Fibroblast of skin of abdomen (primary cell): ENCODE data around the gene TRAPPC6A.

Experiments used
- DNase-seq: peaks from one replicate; pipeline ENCODE4 v3.0.0-alpha.2; 2013

Gene TRAPPC6A

DNA sequence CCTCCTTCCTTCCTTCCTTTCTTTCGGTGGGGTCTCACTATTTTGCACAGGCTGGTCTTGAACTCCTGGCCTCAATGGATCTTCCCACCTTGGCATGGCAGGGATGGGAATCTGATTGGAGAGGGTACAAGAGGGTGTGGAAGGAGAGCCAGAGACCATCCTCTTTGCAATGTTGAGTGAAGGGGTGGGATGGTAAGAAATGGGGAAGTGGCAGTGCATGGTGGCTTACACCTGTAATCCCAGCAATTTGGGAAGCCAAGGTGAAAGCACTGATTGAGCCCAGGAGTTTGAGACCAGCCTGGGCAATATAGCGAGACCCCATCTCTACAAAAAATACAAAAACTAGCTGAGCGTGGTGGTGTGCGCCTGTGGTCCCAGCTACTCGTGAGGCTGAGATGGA, 6.1 kb upstream of the TRAPPC6A start:
- no peak for DNase-seq

DNA sequence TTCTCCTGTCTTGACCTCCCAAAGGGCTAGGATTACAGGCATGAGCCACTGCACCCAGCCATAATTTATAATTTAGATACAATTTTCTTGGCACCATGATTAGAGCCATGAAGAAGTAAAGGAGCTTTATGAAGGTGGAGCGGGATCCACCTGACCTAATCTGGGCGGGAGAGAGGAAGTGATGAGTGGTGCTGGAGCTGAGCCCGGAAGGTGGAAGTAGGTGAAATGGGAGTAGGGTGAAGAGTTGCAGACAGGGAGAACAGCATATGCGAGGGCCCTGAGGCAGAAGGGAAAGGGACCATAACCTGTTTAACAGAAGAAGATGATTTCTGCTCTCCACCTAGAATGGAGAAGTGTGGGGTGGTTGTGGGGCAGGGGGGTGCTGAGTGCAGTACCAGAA, 4.7 kb upstream of the TRAPPC6A start:
- no peak for DNase-seq

DNA sequence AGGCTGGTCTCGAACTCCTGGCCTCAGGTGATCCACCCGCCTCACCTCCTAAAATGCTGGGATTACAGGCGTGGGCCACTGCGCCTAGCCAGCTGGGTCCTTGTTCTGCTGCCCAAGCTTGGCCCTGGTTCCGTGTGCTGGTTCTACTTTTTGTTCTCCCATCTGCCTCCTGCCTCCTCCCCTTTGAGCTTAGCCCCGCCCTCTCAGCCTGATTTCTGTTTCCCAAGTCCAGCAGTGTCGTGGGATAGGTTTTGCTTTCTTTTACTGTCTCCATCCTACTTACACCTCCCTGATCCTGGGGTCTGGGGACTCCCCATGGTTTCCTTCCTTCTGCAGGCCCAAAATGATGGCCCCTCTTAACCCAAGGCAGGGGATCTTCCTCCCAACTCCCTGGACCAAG, 2.9 kb upstream of the TRAPPC6A start:
- DNase-seq = no peak

DNA sequence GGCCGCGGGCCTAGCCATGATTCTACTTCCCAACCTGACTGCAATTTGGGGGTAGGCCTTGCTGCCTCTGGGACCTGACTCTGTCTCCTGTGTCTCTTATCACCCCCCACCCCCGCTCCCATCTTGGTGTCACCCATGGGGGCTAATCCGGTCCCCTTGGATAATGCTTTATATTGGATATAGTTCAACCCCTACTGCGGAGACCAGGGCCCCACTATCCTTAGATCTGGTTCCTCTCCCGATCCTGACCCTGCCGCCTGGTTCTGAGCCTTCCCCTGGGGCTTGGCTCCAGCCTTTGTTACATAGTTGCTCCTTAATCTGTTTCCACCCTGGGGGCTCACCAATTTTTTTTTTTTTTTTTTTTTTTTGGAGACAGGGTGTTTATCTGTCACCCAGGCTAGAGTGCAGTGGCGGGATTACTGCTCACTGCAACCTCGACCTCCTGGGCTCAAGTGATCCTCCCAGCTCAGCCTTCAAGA, 1.9 kb upstream of the TRAPPC6A start:
- DNase-seq = no peak

DNA sequence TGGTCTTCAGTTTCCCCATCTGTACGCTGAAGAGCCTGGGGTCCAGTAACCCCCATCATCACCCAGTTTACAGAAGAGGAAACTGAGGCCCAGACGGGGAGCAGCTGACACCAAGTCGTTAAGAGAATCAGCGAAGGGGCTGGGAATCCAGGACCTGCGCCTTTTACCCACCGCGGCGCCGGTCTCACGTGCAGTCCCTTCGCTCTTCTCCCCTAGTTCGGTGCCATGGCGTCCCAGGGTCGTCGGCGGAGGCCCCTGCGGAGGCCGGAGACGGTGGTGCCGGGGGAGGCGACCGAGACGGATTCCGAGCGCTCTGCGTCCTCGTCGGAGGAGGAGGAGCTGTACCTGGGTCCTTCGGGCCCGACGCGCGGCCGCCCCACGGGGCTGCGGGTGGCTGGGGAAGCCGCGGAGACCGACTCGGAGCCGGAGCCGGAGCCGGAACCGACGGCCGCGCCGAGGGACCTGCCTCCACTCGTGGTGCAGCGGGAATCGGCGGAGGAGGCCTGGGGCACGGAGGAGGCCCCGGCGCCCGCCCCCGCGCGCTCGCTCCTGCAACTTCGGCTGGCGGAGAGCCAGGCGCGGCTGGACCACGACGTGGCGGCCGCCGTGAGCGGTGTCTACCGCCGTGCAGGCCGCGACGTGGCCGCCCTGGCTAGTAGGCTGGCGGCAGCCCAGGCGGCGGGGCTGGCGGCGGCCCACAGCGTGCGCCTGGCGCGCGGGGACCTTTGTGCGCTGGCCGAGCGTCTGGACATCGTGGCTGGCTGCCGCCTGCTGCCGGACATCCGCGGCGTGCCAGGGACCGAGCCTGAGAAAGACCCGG, 1.2 kb upstream of the TRAPPC6A start:
- peak; percentile 27 for DNase-seq

DNA sequence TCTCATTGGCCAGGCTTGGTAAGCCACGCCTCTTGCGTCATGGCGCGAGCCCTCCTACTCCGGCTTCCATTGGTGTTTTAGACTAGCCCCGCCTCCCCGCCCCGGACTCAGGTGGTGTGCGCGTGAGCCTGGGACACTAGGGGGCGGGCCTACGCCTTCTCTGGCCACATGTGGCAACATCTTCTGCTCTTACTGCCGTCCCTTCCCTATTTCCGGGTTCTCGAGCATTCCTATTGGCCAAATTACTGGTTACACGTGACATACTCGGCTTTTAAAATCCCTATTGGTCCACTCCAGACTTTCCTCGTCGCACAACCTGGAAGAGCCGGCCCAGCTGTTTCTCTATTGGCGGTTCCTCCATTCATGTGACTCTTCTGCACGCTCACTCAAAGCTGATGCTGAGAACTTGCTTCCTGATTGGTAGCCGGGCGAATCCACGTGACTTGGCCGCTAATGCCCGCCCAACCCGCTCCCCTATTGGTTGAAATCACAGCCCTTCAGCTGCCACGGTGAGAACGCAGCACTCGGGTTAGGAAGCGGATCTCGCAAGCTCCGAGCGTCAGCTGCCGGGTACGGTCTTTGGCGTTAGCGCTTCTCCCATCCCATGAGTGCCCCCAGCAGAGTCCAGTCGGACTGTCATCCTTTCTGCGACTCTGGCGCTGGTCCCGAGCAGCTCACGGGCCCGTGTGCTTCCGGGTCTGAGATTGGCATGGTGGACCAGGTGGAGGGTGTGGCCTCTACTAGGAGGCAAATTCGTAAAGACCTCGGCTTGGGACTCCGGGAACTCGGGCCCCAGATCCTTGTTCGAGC, 430 bp upstream of the TRAPPC6A start, which contains the start of gene BLOC1S3:
TSS of gene BLOC1S3 (plus strand) at position 523 of the 810 bp plus-strand sequence. CDS start 513 bp downstream, outside the sequence.
- peak; percentile 100 for DNase-seq

DNA sequence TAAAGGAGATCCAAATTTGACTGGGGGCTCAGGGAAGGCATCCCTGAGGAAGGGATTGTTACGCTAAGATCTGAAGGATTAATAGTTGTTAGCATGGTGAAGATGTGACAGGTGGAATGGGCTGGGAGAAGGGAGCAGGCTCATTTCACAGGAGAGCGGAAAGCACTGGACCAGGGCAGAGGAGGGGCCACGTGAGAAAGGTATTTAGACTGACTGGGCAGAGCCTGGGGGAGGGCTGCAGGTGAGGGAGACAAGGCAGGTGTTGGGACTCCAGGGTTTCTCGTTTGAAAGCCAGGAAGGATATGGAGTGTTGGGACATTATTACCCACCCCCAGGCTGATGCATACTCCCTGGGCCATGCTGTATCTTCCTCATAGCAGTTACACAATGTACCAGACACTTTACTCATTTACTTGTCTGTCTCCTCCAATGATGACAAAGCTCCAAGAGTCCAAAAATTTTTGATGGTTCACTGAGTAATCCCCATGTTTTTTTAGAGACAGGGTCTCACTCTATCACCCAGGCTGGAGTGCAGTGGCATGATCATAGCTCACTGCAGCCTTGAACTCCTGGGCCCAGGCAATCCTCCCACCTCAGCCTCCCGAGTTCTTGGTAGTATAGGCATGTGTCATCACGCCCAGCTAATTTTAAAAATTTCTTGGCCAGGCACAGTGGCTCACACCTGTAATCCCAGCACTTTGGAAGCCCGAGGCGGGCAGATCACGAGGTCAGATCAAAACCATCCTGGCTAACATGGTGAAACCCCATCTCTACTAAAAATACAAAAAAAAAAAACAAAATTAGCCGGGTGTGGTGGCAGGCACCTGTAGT, 2.3 kb downstream of the TRAPPC6A start:
- DNase-seq = no peak

DNA sequence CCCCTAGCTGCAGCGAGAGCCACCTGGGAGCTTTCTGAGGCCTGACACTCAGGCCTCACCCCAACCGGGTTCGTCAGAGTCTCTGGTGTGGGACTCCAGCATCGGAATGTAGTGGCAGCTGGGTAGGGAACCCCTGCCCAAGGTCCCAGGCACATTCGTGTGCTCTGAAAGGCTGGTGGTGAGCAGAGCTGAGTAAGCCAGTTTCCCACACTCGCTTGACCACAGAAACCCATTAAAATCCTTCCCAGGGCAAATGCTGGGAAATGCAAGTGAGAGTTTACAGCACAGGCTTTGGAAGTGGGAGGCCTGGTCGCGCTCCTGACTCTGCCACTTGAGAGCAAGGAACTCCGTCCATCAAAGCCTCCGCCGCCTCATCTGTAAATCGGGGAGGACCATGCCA, 4.2 kb downstream of the TRAPPC6A start:
- DNase-seq = peak; percentile 34

DNA sequence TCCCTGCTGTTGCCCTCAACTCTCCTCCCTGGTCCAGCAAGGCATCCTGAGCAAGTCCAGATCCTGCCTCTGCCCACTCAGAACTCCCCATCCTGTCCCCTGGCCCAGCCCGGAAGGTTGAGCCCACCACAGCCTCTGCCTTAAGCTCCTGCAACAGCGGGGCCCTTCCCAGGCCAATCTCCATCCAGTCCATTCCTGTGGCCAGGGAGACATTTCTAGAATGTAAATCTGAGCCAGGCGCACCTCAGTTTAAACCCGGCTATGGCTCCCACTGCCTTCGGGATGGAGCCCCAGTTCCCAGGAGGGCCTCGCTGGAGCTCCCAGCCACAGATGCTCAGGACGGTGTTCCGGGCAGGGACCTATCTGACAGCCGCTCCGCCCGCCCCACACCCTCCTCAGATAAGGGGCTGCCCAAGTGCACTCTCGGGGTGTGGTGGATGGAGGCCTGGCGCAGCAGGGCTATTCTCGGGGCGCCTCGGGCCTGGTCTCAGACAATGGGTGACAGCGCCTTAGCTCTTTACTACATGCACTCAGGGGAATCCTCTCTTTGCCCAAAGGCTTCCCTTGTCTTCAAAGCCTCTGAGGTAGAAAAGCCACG, 5.3 kb downstream of the TRAPPC6A start:
- no peak for DNase-seq

DNA sequence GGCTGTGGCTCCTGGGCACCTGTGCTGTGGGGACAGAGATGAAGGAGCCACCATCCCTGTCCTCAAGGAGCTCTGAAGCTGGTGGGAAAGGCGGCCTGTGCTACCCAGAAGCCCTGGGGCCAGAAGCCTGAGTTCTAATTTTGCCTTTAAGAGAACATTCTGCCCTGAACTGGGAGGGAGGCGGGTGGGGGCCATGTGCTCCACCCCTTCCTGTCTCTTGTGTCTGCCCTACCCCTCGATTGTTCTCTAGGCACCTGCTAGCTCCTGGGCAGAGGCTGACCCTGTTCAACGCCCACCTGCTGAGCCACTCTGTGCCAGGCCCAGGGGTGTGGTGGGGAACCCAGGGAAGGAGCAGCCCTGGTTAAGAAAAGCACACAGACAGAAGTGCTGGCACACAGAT, 5.9 kb downstream of the TRAPPC6A start:
- DNase-seq = no peak

DNA sequence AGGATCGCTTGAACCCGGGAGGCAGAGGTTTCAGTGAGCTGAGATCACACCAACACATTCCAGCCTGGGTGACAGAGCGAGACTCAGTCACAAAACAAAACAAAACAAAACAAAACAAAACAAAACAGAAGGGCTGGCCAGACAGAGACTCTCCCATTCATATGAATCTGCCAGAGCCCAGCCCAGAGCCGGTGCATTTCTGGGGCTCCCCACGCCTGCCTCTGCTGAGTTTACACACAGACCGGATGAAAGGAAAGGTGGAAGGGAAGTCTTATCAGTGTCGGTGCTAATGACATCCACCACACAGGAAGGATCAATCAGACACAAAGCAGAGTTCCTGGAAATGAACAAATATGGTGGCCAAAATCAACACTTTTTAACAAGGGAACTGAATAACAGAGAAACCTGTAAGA, 6.8 kb downstream of the TRAPPC6A start:
- no peak for DNase-seq

DNA sequence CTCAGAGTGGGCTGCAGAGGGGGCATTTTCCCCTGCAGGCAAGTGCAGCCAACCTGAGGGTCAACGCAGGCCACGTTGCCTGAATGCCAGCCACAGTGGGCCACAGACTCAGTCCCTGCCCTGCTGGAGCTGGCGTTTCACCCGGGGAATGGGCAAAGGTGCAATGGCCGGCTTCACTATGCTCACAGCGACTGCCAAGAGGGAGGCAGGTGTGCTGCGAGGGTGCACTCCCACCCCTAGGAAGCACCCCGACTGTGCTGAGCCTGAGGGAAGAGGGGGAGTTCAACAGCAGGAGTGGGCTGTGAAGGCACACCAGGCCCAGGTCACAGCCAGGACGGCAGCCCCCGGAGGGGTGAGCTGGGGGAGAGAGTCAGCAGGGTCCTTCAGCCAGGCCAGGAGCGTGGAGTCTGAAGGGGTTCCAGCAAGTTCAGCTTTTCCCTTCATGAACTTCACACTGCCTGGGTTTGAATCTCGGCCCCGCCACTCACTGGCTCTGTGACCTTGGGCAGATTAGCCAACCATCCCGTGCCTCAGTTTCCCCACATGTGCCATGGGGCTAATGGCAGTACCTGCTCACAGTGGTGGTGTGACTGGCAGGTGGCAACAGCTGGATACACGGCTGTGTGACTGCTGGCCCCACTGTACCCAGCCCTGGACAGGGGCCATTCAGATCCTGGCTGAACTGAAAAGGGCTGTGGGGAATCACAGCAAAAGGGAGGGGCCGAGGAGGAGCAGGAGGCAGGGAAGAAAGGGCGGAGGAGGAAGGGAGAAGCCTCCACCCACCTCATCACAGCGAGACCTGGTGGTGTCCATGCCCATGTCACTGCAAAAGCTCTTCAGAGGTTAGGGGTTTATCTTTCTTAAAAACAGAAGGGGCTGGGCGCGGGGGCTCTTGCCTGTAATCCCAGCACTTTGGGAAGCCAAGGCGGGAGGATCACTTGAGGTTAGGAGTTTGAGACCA, 7.6 kb downstream of the TRAPPC6A start:
- no peak for DNase-seq

DNA sequence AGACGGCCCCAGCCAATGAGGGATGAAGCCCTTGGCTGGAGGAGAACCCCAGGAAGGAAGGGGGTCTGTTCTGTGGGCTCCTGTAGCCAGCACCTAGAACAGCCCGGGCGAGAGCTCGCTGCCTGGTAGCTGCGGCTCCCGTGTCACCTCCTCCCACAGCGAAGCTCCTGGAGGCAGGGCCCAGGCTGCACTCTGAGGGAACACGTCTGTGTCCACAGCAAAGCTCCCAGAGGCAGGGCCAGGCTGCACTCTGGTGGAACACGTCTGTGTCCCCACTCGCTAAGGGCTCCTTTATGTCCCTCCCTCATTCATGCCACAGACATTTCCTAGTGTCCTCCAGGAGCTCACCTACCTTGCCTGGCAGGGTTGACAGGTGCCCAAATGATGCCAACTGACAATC, 8.4 kb downstream of the TRAPPC6A start:
- DNase-seq = no peak

DNA sequence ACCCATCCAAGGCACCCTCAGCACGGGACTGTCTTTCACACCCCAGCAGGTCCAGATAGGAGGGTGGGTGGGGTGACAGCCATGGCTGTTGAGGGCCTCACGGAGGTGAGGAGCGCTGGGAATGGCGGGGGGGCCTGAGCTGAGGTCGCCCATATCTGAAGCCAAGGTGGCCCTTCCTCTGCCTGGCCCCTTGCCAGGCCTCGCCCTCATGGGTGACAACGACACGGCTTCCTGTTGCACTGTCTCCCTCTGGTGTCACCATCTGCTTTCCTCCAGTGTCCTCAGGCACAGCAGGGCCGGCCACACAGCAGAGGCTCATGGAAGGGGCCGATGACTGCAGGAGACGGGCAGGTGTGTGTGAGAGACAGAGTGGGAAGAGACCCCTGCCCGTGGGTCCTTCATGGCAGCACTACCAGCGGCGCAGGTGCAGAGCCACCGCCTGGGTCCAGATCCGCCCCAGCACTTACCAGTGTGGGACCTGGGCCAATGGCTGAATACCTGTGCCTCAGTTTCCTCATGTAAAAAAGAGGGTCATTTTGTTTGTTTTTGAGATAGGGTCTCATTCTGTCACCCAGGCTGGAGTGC, 9.2 kb downstream of the TRAPPC6A start:
- no peak for DNase-seq

DNA sequence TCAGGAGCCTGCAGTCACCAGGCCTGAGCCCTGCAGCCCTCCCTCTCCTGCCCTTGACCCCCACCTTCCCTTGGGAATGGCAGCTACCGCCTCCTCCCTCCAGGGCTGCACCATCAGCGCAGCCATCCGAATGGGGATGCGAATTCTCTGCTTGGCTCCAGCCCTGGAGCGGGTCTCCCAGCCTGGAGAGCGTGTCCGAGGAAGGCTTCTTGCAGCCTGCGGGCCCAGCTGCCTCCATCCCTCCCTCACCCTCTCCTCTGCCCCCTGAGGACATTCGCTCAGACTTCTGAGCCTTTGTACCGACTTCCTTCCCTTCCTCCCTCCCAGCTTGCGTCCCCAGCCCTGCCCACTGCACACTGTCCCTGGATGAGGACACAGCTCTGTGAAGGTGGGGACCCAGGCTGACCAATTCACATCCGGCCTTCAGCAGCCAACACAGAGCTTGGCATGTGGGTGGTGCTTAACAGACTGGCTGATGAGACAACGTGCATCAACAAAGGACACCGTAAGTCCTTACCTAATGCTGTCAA, 11.2 kb downstream of the TRAPPC6A start:
- DNase-seq = no peak

DNA sequence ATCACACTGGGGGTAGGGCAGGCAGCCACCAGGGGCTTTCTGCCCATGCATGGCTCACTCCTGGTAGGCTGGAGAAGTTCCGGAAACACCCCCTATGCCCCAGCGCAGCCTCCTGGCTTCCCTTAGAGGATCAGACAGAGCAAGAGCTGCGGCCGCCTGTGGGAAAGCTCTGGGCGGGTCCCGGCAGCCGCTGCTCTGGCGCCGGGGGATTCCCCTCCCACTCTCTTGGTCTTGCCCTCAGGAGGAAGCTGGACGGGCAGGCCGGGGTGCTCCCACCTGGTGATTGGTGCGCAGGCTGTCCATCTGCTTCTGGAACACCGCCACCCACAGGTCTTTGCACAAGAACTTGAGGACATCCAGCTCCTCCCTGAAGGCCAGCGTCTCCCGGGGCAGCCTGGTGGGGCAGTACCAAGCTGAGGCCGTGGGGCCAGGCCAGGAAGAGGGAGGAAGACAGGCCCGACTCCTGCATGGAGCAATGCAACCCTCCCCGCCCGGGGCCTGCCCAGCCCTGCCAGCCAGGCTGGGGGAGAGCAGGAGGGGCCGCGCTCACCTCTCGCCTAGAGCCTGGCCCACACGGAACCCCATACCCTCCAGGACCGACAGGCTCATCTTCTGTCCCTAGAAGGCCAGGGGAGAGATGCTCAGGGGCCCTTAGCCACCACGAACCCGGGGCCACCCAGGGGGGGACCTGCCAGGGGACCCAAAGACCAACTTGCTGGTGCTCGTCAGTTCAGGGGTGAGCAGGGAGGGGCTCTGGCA, 13.3 kb downstream of the TRAPPC6A start:
- DNase-seq = peak; percentile 30

DNA sequence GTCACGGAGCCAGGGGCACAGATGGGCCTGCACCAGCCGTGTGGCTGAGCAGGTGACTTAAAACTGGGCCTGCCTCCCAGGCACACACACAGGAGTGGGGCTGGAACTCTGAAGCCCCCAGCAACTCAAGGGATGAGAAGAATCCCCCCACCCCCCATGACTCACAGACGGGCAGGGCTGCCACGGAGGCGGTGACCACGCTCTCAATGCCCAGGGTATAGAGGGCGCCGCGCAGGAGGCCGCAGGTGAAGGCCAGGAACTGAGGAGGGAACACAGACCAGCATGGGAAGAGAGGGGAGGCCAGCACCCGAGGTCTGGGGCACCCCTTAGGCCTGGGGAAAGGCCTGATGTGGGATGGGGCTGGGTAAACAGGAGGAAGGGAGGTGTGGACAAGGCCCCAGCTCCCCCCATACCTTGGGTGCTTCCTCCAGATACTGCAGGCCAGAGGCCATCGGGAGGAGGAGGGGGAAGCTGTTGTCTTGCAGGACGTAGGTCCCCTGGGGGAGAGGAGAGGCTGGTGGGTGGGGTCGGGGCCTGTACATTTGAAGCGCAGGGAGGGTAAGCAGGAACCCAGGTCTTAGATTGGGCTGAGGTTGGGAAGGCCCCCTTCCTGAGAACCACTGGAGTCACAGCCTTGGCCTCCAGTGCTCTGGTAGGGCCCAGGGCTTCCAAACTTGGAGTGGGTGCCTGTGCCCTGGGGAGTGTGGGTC, 14.1 kb downstream of the TRAPPC6A start:
- DNase-seq = no peak

DNA sequence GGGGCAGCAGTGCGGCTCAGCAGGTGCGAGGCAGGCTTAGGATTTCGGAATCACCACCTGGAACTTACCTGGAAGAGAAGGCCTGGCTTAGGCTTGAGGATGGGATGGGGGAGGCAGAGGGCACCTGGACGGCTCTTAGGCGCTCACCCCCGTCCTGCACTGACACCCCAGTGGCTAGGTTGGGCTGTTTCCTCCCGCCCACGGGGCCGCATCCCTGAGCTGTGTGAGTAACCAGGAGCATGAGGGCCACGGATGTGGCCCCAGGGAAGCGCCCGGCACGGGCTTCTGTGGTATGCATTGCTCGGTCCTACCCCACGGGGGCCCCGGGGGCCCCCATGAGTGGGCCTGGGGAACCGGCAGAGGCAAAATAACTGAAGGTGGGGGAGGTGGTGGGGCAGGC, 14.9 kb downstream of the TRAPPC6A start:
- DNase-seq = no peak

DNA sequence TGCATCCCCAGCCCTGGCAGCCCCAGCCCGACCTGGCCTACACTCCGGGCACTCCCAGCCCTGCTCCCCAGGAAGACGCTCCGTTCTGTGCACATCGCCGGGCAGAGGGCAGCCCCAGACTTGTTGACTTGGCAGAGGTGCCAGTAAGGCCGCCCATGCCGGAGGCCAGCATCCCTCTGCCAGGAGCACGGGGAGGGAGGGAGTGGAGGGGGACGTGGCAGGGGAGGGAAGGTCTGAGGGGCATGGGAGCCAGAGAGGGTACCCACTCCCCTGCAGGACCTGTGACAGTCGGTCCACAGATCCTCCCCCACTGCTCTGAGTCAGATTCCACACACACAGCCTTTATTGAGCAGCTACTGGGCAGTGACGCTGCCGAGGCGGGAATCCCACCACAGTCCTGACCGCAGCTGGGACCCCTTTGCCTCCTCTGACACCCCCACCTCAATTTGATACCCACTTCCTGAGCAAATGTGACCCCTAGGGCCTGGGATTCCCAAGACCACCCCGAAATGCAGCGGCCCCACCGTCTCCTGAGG, 15.4 kb downstream of the TRAPPC6A start:
- no peak for DNase-seq
